ENCODE measurements around the gene ARAP2.

The ARAP2 gene

GRCh38 chr4:36280555-36280954 is 36.2 kb upstream of the ARAP2 start:
- DNase-seq = no peak
- H3K9me3 Mint-ChIP-seq = no peaks in the 10 kb centered on the region
- no peak overlapping the region for H3K27ac Mint-ChIP-seq
- no peak overlapping the region for H3K4me3 Mint-ChIP-seq
- no peak for TF ChIP-seq CTCF (IDR thresholded peaks at IDR 0.05)
- H3K27me3 Mint-ChIP-seq (ENCODE audit: low read depth, poor library complexity) = no peaks in the 10 kb centered on the region
- peaks cover 5% of the 10 kb centered on the region for H3K4me1 Mint-ChIP-seq
- H3K36me3 Mint-ChIP-seq (ENCODE audit: low read depth) = no peaks in the 10 kb centered on the region

- Mint-ChIP-seq H3K4me1 (peaks cover 5% of the 10 kb centered on the region), H3K36me3 (ENCODE audit: low read depth) (no peaks in the 10 kb centered on the region), H3K9me3 (no peaks in the 10 kb centered on the region), H3K4me3 (no peak overlapping the region), H3K27ac (no peak overlapping the region), H3K27me3 (ENCODE audit: low read depth, poor library complexity) (no peaks in the 10 kb centered on the region)
- TF ChIP-seq CTCF (IDR thresholded peaks at IDR 0.05) = no peak
- no peak for DNase-seq
Measured at GRCh38 chr4:36278789-36279188, 34.5 kb upstream of the ARAP2 start.

- DNase-seq = no peak
- Mint-ChIP-seq H3K27me3 (ENCODE audit: low read depth, poor library complexity) (no peaks in the 10 kb centered on the region), H3K36me3 (ENCODE audit: low read depth) (no peaks in the 10 kb centered on the region), H3K27ac (no peak overlapping the region), H3K9me3 (no peaks in the 10 kb centered on the region), H3K4me1 (peaks cover 5% of the 10 kb centered on the region), H3K4me3 (no peak overlapping the region)
- no peak for TF ChIP-seq CTCF (IDR thresholded peaks at IDR 0.05)
Measured at GRCh38 chr4:36277533-36277932, 33.2 kb upstream of the ARAP2 start.

GRCh38 chr4:36274158-36274557 is 29.8 kb upstream of the ARAP2 start:
- H3K9me3 Mint-ChIP-seq = no peaks in the 10 kb centered on the region
- no peak for DNase-seq
- H3K27me3 Mint-ChIP-seq (ENCODE audit: low read depth, poor library complexity) = peaks cover 3% of the 10 kb centered on the region
- no peak overlapping the region for H3K4me3 Mint-ChIP-seq
- no peak overlapping the region for H3K27ac Mint-ChIP-seq
- H3K36me3 Mint-ChIP-seq (ENCODE audit: low read depth) = no peaks in the 10 kb centered on the region
- TF ChIP-seq CTCF (IDR thresholded peaks at IDR 0.05) = no peak
- no peaks in the 10 kb centered on the region for H3K4me1 Mint-ChIP-seq

GRCh38 chr4:36273276-36273675 is 29.0 kb upstream of the ARAP2 start:
- H3K36me3 Mint-ChIP-seq (ENCODE audit: low read depth) = no peaks in the 10 kb centered on the region
- no peaks in the 10 kb centered on the region for H3K9me3 Mint-ChIP-seq
- H3K4me1 Mint-ChIP-seq = no peaks in the 10 kb centered on the region
- no peak for DNase-seq
- no peak overlapping the region for H3K4me3 Mint-ChIP-seq
- no peak overlapping the region for H3K27ac Mint-ChIP-seq
- no peak for TF ChIP-seq CTCF (IDR thresholded peaks at IDR 0.05)
- peaks cover 3% of the 10 kb centered on the region for H3K27me3 Mint-ChIP-seq (ENCODE audit: low read depth, poor library complexity)

GRCh38 chr4:36269533-36270173 is 25.3 kb upstream of the ARAP2 start:
- TF ChIP-seq CTCF (IDR thresholded peaks at IDR 0.05) = no peak
- H3K27ac Mint-ChIP-seq = no peak overlapping the region
- no peaks in the 10 kb centered on the region for H3K4me1 Mint-ChIP-seq
- H3K4me3 Mint-ChIP-seq = no peak overlapping the region
- DNase-seq = no peak
- no peaks in the 10 kb centered on the region for H3K36me3 Mint-ChIP-seq (ENCODE audit: low read depth)
- no peaks in the 10 kb centered on the region for H3K9me3 Mint-ChIP-seq
- H3K27me3 Mint-ChIP-seq (ENCODE audit: low read depth, poor library complexity) = peaks cover 3% of the 10 kb centered on the region
